ENCODE data around the gene FGF12.

FGF12 gene

DNA sequence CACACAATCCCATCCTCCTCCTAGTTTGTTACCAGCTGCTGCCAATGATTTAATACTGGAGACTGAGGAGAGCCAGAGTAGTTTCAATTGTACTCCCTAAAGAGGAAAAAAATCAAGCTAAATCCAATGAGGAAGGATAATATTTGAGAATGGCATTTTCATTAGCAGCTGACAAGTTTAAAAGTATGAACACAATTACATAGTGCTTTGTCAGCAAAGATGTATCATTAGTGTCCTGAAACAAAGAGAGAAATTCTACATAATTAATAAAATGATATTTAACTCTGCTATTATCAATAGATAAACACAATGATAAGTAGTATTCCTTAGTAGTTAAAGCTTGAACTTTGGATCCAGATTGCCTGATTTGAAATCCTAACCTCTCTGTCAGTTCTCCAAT is 163.9 kb downstream of the FGF12 start:
- H3K27ac ChIP-seq (ENCODE audit: low read depth, low read length, poor library complexity, severe bottlenecking), result no peak overlapping the region
- no peaks in the 10 kb centered on the region for H3K79me2 ChIP-seq (ENCODE audit: insufficient read depth, low read length)
- no peaks in the 10 kb centered on the region for H3K4me1 ChIP-seq (ENCODE audit: insufficient read depth, low read length, severe bottlenecking)
- no peaks in the 10 kb centered on the region for H3K9me3 ChIP-seq (ENCODE audit: low read length)
- TF ChIP-seq EZH2 (IDR thresholded peaks at IDR 0.05; ENCODE audit: borderline replicate concordance, low read length), result no peak
- TF ChIP-seq, protein P1, sequence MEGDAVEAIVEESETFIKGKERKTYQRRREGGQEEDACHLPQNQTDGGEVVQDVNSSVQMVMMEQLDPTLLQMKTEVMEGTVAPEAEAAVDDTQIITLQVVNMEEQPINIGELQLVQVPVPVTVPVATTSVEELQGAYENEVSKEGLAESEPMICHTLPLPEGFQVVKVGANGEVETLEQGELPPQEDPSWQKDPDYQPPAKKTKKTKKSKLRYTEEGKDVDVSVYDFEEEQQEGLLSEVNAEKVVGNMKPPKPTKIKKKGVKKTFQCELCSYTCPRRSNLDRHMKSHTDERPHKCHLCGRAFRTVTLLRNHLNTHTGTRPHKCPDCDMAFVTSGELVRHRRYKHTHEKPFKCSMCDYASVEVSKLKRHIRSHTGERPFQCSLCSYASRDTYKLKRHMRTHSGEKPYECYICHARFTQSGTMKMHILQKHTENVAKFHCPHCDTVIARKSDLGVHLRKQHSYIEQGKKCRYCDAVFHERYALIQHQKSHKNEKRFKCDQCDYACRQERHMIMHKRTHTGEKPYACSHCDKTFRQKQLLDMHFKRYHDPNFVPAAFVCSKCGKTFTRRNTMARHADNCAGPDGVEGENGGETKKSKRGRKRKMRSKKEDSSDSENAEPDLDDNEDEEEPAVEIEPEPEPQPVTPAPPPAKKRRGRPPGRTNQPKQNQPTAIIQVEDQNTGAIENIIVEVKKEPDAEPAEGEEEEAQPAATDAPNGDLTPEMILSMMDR (IDR thresholded peaks at IDR 0.05; ENCODE audit: low read length), result no peak
- H4K20me1 ChIP-seq (ENCODE audit: insufficient read depth, low read length), result no peaks in the 10 kb centered on the region
- no peaks in the 10 kb centered on the region for H3K27me3 ChIP-seq (ENCODE audit: insufficient read depth, low read length)
- no peaks in the 10 kb centered on the region for H3F3A ChIP-seq (ENCODE audit: insufficient read depth, low read length)
- no peaks in the 10 kb centered on the region for H3K9me2 ChIP-seq (ENCODE audit: low read depth, low read length)
- no peak overlapping the region for H2AFZ ChIP-seq (ENCODE audit: low read length)
- H3K36me3 ChIP-seq (ENCODE audit: insufficient read depth, low read length), result no peaks in the 10 kb centered on the region
- no peak overlapping the region for H3K4me2 ChIP-seq (ENCODE audit: low read length)
- no peak overlapping the region for H3K4me3 ChIP-seq (ENCODE audit: low read depth, low read length, poor library complexity, severe bottlenecking)
- no peak overlapping the region for H3K9ac ChIP-seq (ENCODE audit: low read length)

DNA sequence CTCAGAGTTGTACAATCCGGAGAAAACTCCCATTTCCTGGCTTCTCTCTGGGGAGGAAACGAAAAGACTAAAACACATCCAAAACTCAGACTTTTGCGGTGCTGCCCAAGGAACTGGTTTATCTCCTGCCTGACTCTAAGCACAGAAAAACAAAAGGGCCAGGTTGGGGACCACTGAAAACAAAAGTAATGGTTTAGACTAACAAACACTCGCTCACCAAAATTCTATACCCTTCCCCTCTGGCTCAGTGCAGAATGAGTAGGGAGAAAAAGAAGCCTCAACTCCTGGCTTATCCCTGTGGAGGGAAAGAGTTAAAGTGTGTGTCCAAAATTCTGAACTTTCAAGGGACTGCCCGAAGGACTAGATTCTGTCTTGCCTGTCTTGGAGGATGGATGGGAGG is 173.6 kb downstream of the FGF12 start:
- H3K27ac ChIP-seq (ENCODE audit: low read depth, low read length, poor library complexity, severe bottlenecking), result no peak overlapping the region
- no peaks in the 10 kb centered on the region for H3K4me1 ChIP-seq (ENCODE audit: insufficient read depth, low read length, severe bottlenecking)
- no peaks in the 10 kb centered on the region for H3K9me3 ChIP-seq (ENCODE audit: low read length)
- H2AFZ ChIP-seq (ENCODE audit: low read length), result no peak overlapping the region
- no peaks in the 10 kb centered on the region for H4K20me1 ChIP-seq (ENCODE audit: insufficient read depth, low read length)
- H3F3A ChIP-seq (ENCODE audit: insufficient read depth, low read length), result no peaks in the 10 kb centered on the region
- H3K36me3 ChIP-seq (ENCODE audit: insufficient read depth, low read length), result no peaks in the 10 kb centered on the region
- H3K9me2 ChIP-seq (ENCODE audit: low read depth, low read length), result no peaks in the 10 kb centered on the region
- H3K79me2 ChIP-seq (ENCODE audit: insufficient read depth, low read length), result no peaks in the 10 kb centered on the region
- no peak overlapping the region for H3K4me2 ChIP-seq (ENCODE audit: low read length)
- TF ChIP-seq, protein P1 (IDR thresholded peaks at IDR 0.05; ENCODE audit: low read length), result no peak
- TF ChIP-seq EZH2 (IDR thresholded peaks at IDR 0.05; ENCODE audit: borderline replicate concordance, low read length), result no peak
- no peak overlapping the region for H3K9ac ChIP-seq (ENCODE audit: low read length)
- no peaks in the 10 kb centered on the region for H3K27me3 ChIP-seq (ENCODE audit: insufficient read depth, low read length)
- no peak overlapping the region for H3K4me3 ChIP-seq (ENCODE audit: low read depth, low read length, poor library complexity, severe bottlenecking)

DNA sequence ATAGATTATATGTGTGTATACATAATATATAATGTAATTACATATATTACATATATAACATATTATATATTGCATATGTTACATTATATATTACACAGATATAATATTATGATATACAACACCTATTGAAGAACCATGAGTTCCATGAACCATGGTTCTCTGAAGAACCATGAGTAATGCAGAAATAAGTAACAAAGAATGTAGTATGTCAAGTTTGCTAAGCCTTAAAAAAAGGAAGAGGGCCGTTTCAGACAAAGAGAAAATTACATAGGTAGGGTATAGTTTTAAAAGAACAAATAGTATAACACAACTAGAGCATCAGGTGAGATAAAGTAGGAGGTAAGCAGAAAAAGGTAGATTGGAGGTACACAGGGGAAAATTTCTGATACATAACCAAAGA is 177.0 kb downstream of the FGF12 start:
- H4K20me1 ChIP-seq (ENCODE audit: insufficient read depth, low read length), result no peaks in the 10 kb centered on the region
- H3K4me3 ChIP-seq (ENCODE audit: low read depth, low read length, poor library complexity, severe bottlenecking), result no peak overlapping the region
- no peaks in the 10 kb centered on the region for H3K4me1 ChIP-seq (ENCODE audit: insufficient read depth, low read length, severe bottlenecking)
- H3K9me2 ChIP-seq (ENCODE audit: low read depth, low read length), result no peaks in the 10 kb centered on the region
- no peaks in the 10 kb centered on the region for H3K9me3 ChIP-seq (ENCODE audit: low read length)
- H3K27me3 ChIP-seq (ENCODE audit: insufficient read depth, low read length), result no peaks in the 10 kb centered on the region
- H3F3A ChIP-seq (ENCODE audit: insufficient read depth, low read length), result no peaks in the 10 kb centered on the region
- no peaks in the 10 kb centered on the region for H3K36me3 ChIP-seq (ENCODE audit: insufficient read depth, low read length)
- H2AFZ ChIP-seq (ENCODE audit: low read length), result no peak overlapping the region
- H3K4me2 ChIP-seq (ENCODE audit: low read length), result no peak overlapping the region
- H3K9ac ChIP-seq (ENCODE audit: low read length), result no peak overlapping the region
- TF ChIP-seq EZH2 (IDR thresholded peaks at IDR 0.05; ENCODE audit: borderline replicate concordance, low read length), result no peak
- TF ChIP-seq, protein P1 (IDR thresholded peaks at IDR 0.05; ENCODE audit: low read length), result no peak
- no peaks in the 10 kb centered on the region for H3K79me2 ChIP-seq (ENCODE audit: insufficient read depth, low read length)
- no peak overlapping the region for H3K27ac ChIP-seq (ENCODE audit: low read depth, low read length, poor library complexity, severe bottlenecking)
